Activated naive CD4-positive, alpha-beta T cell treated with anti-CD3 and anti-CD28 coated beads for 36 hours (primary cell): ENCODE data around the gene GJB5. TPM values are rescaled to one million over a fixed set of nuclear protein-coding genes. Genes with fewer than 3 reads are reported as not detected.
"Not testable (repeated sequence)": the region's sequence is repeated elsewhere in the genome, so short reads cannot be mapped to it uniquely, and the experiment has no call there.

Experiments
- CTCF ChIA-PET: fragments of 350-600 bp; sonication (Branson Sonifier 250); formaldehyde crosslinking; loops from one replicate; lab custom pipeline; 2021; ENCODE audit warnings: antibody characterized with exemption; lab: Charles Lee
- DNase-seq: peaks from one replicate; pipeline ENCODE4 v3.0.0-alpha.2; 2020
- H3K27ac Mint-ChIP-seq: one replicate; pipeline ENCODE4 v1.8.0; 2021; ENCODE audit warnings: mild to moderate bottlenecking, mixed read lengths
- H3K27me3 Mint-ChIP-seq: one replicate; pipeline ENCODE4 v1.8.0; 2021; ENCODE audit warnings: low read depth, mixed read lengths
- H3K36me3 Mint-ChIP-seq: one replicate; pipeline ENCODE4 v1.8.0; 2021; ENCODE audit warnings: low read depth, mixed read lengths
- H3K4me1 Mint-ChIP-seq: one replicate; pipeline ENCODE4 v1.8.0; 2021; ENCODE audit warnings: low read depth, mixed read lengths
- H3K4me3 Mint-ChIP-seq: one replicate; pipeline ENCODE4 v1.8.0; 2021; ENCODE audit warnings: mild to moderate bottlenecking, moderate library complexity, mixed read lengths
- H3K9me3 Mint-ChIP-seq: one replicate; pipeline ENCODE4 v1.8.0; 2021; ENCODE audit warnings: mixed read lengths
- intact Hi-C: fragments of 100-400 bp; cut with micrococcal nuclease; formaldehyde crosslinking; loops from one replicate; pipeline ENCODE4 v1.15.1; 2023
- total RNA-seq, 2 experiments: library from RNA; stranded (reverse); gene quantifications; one replicate each; pipeline ENCODE4 v1.2.3, GENCODE V29; 2021

The GJB5 gene
- total RNA-seq, 2 experiments from 2014 or later, result not detected

DNA sequence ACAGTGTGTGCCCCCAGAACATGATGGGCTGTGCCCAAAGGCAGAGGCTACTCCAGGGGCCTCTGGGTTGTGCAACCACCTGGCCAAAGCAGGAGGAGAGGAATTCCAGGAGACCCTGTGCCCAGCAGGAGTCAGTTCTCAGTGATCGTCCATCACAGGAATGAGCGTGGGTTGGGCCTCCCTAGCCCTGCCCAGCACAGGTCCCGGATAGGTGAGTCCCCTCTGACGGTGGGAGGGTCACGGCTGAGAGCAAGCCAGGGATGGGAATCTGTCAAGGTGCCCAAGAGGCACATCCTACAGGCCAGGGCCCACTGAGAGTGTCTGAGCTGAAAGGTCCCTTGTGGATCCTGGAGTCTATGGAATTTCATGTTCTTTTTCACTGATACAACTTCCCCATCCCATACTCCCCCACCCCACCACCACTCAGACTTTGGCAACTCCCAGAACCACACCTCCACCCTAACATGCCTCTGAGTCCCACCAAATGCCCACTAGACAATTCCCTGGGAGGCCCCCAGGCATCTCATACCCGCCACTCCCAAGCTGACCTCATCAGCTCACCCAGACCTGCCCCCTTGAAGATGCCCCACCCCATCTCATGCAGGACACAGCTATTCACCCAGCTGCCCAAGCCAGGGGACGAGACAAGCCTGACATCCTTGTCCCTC, 7.8 kb downstream of the GJB5 start:
- H3K36me3 Mint-ChIP-seq, result no peaks in the 10 kb centered on the region
- intact Hi-C loops, result no loop called here
- H3K9me3 Mint-ChIP-seq, result no peaks in the 10 kb centered on the region
- H3K27me3 Mint-ChIP-seq, result peaks cover 2% of the 10 kb centered on the region
- CTCF ChIA-PET, result no interaction called here
- no peak overlapping the region for H3K27ac Mint-ChIP-seq
- no peaks in the 10 kb centered on the region for H3K4me1 Mint-ChIP-seq
- no peak for DNase-seq
- H3K4me3 Mint-ChIP-seq, result no peak overlapping the region

DNA sequence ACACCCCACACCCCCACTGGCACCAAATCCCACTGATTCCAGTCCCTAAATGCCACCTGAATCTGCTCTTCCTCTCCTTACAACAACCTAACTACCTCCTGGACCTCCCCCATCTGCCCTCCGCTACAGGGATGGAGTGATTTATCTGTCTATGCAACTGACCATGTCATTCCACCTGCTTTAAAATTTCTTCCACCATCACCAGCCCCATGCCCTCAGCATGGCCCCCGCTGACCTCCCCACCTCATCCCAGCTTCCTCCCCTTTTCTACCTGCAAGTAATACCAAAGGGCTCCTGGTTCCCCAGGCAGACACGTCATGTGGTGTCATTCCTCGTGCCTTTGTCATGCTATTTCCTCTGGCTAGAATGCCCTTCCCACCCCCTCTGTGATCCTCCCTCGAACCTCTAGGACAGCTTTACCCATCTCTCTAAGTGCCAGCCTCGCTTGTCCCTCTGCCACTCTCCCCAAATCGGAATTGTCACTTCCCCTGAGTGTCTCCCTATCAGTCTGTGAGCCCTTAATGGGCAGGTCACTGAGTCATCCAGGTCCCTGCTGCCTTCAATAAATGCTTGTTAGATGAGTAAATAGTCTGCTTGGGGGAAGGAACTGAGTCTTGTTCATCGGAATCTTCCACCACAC, 8.4 kb downstream of the GJB5 start:
- CTCF ChIA-PET, result no interaction called here
- no peaks in the 10 kb centered on the region for H3K9me3 Mint-ChIP-seq
- peaks cover 2% of the 10 kb centered on the region for H3K27me3 Mint-ChIP-seq
- no peak overlapping the region for H3K27ac Mint-ChIP-seq
- DNase-seq, result no peak
- no peak overlapping the region for H3K4me3 Mint-ChIP-seq
- H3K36me3 Mint-ChIP-seq, result no peaks in the 10 kb centered on the region
- intact Hi-C loops, result no loop called here
- no peaks in the 10 kb centered on the region for H3K4me1 Mint-ChIP-seq

DNA sequence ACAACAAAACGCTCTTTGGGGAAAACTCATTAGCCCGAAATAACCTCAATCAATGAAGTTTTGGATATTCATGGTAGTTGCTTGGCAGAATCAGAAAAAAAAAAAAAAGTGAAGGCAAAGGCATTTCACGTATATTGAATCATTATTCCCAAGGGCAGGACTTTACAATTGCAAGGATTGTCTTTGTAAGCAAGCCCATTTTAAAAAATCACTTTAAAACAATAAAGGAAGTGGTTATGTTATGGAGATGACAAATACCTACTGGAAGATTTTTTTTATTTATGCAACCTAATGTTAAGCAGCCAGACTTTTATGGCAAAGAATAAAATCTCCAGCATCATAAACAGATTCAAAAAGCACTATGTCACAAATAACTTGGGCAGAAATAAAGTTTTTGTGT, 14.0 kb downstream of the GJB5 start:
- Mint-ChIP-seq H3K27me3 (no peaks in the 10 kb centered on the region), H3K4me1 (no peaks in the 10 kb centered on the region), H3K4me3 (no peak overlapping the region), H3K27ac (no peak overlapping the region), H3K36me3 (no peaks in the 10 kb centered on the region), H3K9me3 (no peaks in the 10 kb centered on the region)
- DNase-seq, result no peak
- intact Hi-C loops, result no loop called here
- CTCF ChIA-PET, result no interaction called here

DNA sequence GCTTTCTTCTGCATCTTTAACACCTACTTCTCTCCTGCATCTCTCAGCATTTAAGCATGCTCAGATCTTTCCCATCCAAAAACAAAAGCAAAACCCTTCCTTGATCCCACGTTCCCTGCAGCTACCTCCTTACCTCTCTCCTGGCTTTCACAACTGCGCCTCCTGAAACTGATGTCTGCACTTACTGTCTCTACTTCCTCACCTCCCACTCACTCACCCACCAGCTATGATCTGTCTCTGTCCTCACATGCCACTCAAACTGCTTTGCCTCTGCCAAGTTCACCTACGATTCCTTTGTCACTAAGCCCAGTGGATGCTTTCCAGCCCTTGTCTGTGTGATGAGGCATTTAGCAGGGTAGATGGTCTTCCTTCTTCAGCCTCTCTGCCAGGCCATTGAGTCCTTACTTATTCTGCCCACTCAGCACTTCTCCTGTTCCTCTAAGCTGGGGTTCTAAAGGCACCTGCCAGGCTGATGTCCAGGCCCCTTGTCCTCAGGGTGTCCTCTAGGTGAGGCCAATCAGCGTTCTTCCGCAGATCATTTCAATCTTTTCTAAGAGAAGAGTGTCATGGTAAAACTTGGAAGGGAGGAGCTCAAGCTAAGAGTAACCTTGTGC, 16.2 kb downstream of the GJB5 start:
- Mint-ChIP-seq H3K9me3 (no peaks in the 10 kb centered on the region), H3K27me3 (no peaks in the 10 kb centered on the region), H3K4me1 (no peaks in the 10 kb centered on the region), H3K36me3 (no peaks in the 10 kb centered on the region), H3K27ac (no peak overlapping the region), H3K4me3 (no peak overlapping the region)
- CTCF ChIA-PET, result interaction anchor here (0.9 kb wide), 1 partner anchor 16 kb away, joined by 3 read pairs; no protein-coding TSS in a partner anchor
- intact Hi-C loops, result no loop called here
- no peak for DNase-seq

DNA sequence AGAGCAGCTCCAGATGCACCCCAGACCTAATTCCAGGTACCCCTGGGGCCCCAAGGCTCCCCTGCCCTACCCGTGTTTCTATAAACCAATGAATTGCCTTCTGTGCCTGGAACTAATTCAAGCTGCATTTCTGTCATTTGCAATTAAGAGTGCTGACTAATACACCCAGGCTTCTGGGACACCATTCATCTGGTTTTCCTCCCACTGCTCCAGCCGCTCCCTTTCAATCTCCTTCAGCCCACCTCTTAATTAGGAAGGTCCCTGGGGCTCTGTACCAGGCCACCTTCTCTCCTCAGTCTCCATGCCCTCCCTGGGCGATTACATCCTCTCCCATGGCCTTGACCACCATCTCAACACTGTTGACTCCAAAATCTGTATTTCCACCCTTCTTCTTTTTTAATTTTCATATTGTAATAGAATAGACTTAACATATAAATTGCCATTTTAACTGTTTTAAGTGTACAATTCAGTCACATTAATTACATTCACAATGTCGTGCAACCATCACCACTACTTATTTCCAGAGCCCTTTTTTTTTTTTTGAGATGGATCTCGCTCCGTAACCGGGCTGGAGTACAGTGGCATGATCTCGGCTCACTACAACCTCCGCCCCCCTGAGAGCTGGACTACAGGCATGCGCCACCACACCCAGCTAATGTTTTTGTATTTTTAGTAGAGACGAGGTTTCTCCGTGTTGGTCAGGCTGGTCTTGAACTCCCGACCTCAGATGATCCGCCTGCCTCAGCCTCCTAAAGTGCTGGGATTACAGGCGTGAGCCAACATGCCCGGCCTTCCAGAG, 16.9 kb downstream of the GJB5 start:
- no peak overlapping the region for H3K27ac Mint-ChIP-seq
- CTCF ChIA-PET, result interaction anchor here (0.9 kb wide), 1 partner anchor 15 kb away, joined by 3 read pairs; no protein-coding TSS in a partner anchor
- H3K4me3 Mint-ChIP-seq, result no peak overlapping the region
- intact Hi-C loops, result no loop called here
- H3K9me3 Mint-ChIP-seq, result no peaks in the 10 kb centered on the region
- no peaks in the 10 kb centered on the region for H3K27me3 Mint-ChIP-seq
- H3K4me1 Mint-ChIP-seq, result no peaks in the 10 kb centered on the region
- DNase-seq, result no peak
- H3K36me3 Mint-ChIP-seq, result no peaks in the 10 kb centered on the region

DNA sequence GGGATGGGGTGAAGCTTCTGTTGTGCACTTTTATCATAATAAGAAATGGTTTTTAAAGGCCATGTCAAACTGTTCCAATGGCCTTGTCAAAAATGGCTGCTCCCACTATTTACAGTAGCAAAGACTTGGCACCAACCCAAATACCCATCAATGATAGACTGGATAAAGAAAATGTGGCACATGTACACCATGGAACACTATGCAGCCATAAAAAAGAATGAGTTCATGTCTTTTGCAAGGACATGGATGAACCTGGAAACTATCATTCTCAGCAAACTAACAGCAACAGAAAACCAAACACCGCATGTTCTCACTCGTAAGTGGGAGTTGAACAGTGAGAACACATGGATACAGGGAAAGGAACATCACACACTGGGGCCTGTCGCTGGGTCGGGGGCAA, 18.3 kb downstream of the GJB5 start:
- H3K4me1 Mint-ChIP-seq, intact Hi-C loops, H3K9me3 Mint-ChIP-seq, H3K4me3 Mint-ChIP-seq, DNase-seq, H3K36me3 Mint-ChIP-seq, H3K27me3 Mint-ChIP-seq, H3K27ac Mint-ChIP-seq: not testable (repeated sequence)
- CTCF ChIA-PET, result interaction anchor here (1.2 kb wide), 1 partner anchor 13 kb away, joined by 3 read pairs; no protein-coding TSS in a partner anchor

DNA sequence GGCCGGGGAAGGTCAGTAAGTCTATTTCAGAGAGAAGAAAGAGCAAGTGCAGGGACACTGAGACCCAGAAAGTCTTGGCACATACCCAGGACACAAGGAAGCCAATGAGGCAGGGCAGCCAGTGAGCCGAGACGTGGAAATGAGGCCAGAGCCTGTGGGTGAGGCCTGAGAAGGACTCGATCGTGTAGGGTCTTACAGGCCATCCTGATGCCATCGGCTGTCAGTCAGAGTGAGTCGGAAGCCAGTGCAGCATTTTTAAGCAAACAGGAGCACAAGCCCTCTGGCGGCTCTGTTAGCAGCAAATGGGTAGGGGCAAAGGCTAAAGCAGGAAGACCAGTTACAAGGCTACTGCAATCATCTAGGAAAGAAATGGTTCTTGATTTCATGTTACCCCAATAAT, 20.1 kb downstream of the GJB5 start:
- Mint-ChIP-seq H3K27ac (no peak overlapping the region), H3K27me3 (peaks cover 15% of the 10 kb centered on the region), H3K4me3 (no peak overlapping the region), H3K36me3 (no peaks in the 10 kb centered on the region), H3K4me1 (no peaks in the 10 kb centered on the region), H3K9me3 (no peaks in the 10 kb centered on the region)
- DNase-seq, result no peak
- CTCF ChIA-PET, result no interaction called here
- intact Hi-C loops, result no loop called here

DNA sequence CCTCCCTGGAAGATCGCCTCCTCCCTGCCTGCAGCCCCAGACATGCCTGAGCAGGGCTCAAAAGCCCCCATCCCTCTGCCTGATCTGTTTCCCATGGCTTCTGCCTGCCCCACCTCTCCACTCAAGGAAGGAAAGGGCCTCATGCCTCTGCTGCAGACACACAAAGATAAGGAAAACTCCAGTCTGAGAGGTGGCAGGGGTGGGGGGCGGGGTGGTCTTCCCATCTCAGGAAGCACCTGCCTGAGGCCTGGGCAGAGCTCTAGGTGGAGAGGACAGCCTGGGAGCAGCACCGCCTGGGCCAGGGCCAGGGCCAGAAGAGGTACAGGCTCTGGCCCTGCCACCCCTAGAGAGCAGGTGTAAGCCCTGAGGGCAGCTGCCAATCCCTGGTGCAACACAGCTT, 22.1 kb downstream of the GJB5 start:
- no peaks in the 10 kb centered on the region for H3K4me1 Mint-ChIP-seq
- no peak for DNase-seq
- CTCF ChIA-PET, result no interaction called here
- no peaks in the 10 kb centered on the region for H3K36me3 Mint-ChIP-seq
- no peaks in the 10 kb centered on the region for H3K9me3 Mint-ChIP-seq
- no peak overlapping the region for H3K4me3 Mint-ChIP-seq
- peaks cover 24% of the 10 kb centered on the region for H3K27me3 Mint-ChIP-seq
- intact Hi-C loops, result no loop called here
- H3K27ac Mint-ChIP-seq, result no peak overlapping the region

DNA sequence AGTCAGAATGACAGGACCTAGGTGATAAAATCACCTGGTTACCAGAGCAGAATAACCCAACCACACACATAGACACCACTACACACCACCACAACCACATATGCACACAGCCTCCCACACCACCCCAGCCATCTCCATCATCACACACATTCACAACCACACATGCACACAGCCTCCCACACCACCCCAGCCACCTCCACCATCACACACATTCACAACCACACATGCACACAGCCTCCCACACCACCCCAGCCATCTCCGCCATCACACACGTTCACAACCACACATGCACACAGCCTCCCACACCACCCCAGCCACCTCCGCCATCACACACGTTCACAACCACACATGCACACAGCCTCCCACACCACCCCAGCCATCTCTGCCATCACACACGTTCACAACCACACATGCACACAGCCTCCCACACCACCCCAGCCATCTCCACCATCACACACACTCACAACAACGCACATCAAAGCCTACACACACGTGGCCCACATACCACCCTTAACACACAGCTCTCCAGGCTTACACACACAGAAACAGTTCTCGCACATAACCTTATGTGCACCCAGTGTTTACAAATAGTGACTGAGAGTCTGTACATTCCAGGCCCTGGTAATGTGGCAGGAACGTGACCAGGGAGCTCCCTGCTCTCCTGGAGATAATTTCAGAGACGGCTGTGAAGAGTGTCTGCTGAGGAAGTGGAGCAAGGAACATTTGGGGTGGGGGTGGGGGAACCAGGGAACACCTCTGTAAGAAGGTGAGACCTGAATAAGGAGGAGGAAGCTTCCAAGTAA, 22.9 kb downstream of the GJB5 start:
- Mint-ChIP-seq H3K36me3 (no peaks in the 10 kb centered on the region), H3K4me3 (no peak overlapping the region), H3K9me3 (no peaks in the 10 kb centered on the region), H3K27ac (no peak overlapping the region), H3K4me1 (no peaks in the 10 kb centered on the region), H3K27me3 (peaks cover 32% of the 10 kb centered on the region)
- CTCF ChIA-PET, result no interaction called here
- intact Hi-C loops, result no loop called here
- DNase-seq, result no peak

DNA sequence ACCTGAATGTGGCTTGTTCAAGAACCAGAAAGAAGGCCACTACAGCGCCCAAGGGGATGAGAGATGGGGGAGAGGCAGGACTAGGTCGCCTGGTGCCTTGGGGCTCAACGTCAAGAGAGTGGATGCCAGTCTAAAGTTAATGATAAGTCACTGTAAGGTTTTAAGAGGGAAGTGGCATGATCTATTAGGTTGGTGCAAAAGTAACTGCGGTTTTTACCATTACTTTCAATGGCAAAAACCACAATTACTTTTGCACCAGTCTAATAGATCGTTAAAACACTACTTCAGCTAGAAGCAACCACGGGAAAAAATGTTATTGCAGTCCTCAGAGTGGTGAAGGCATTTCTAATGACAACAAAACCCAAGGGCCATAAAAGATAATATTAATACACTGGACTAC, 23.5 kb downstream of the GJB5 start:
- DNase-seq, result no peak
- H3K27me3 Mint-ChIP-seq, result peaks cover 33% of the 10 kb centered on the region
- H3K4me1 Mint-ChIP-seq, result no peaks in the 10 kb centered on the region
- H3K4me3 Mint-ChIP-seq, result no peak overlapping the region
- intact Hi-C loops, result no loop called here
- H3K9me3 Mint-ChIP-seq, result no peaks in the 10 kb centered on the region
- no peaks in the 10 kb centered on the region for H3K36me3 Mint-ChIP-seq
- CTCF ChIA-PET, result interaction anchor here (0.7 kb wide), 1 partner anchor 160 kb away, joined by 3 read pairs; no protein-coding TSS in a partner anchor
- H3K27ac Mint-ChIP-seq, result no peak overlapping the region

DNA sequence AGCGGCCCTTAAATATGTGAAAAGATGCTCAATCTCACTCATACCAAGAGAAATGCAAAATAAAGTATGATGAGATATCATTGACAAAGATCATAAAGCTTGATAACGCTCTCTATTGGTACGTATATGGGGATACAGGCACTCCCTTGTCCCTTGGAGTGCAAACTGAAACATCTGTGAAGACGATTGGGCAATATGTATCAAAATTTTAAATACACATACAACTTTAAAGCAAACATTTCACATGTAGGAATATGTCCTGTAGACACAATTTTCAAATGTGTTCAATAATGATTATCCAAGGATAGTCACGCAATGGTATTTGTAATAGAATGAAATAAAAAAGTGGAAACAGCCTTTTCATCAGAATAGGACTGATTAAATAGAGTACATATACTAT, 24.2 kb downstream of the GJB5 start:
- intact Hi-C loops, result no loop called here
- CTCF ChIA-PET, result interaction anchor here (0.7 kb wide), 1 partner anchor 160 kb away, joined by 3 read pairs; no protein-coding TSS in a partner anchor
- H3K4me3 Mint-ChIP-seq, result no peak overlapping the region
- H3K9me3 Mint-ChIP-seq, result no peaks in the 10 kb centered on the region
- H3K27me3 Mint-ChIP-seq, result peaks cover 33% of the 10 kb centered on the region
- DNase-seq, result no peak
- H3K36me3 Mint-ChIP-seq, result no peaks in the 10 kb centered on the region
- no peak overlapping the region for H3K27ac Mint-ChIP-seq
- no peaks in the 10 kb centered on the region for H3K4me1 Mint-ChIP-seq

DNA sequence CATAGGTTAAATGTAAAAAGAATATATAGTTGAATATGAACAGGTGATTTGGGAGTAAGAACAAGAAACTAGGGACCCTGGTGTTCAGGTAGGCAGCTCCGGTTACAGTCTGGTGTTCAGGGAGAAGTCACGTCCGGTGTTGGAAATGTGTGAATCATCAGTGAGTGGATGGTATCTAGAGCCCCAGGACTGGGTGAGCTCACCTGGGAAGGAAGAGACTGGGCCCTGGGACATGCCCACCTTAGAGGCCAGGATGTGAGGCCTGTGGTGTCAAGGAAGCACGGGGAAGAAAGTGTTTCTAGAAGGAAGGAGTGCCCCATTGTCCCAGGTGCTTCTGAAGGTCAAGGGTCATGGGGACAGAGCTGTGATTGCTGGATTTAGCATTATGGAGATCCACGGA, 24.7 kb downstream of the GJB5 start:
- H3K27me3 Mint-ChIP-seq, result peaks cover 33% of the 10 kb centered on the region
- H3K27ac Mint-ChIP-seq, result no peak overlapping the region
- no peaks in the 10 kb centered on the region for H3K9me3 Mint-ChIP-seq
- CTCF ChIA-PET, result no interaction called here
- no peaks in the 10 kb centered on the region for H3K4me1 Mint-ChIP-seq
- DNase-seq, result no peak
- no peak overlapping the region for H3K4me3 Mint-ChIP-seq
- intact Hi-C loops, result no loop called here
- no peaks in the 10 kb centered on the region for H3K36me3 Mint-ChIP-seq
